GM21619 (cell line): Measurements from ENCODE around the gene COL19A1.
"Not testable (repeated sequence)": the region's sequence is repeated elsewhere in the genome, so short reads cannot be mapped to it uniquely, and the experiment has no call there.

Experiments
- ATAC-seq: cut with Tn5 transposase; IDR thresholded peaks from one replicate; pipeline ENCODE4 v1.9.1; 2021; ENCODE audit not compliant: unreplicated experiment

The COL19A1 gene

DNA sequence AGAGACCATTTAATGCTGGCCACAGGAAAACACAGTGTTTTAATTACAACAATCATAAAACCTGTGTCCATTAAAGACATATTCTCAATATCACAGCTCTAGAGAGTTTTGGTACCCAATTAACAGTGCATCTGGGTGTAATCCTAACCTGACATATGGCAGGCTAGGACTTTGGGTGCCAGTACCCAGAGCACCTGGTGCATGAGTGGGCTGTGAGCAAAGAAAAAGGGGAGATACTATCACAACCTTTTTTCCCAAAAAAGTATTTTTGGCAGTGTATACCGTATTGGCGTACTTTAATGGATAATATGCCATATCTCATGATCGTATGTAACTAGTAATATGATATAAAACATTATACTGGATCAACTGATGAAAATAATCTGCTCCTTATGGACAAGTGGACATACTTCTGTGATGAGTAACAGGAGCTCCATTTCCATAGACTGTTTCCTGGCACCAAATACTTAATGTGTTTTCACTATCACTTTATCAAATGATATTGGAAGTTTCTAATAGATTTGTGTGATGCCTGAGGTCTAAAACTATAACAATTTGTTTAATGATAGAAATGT lies 91.7 kb downstream of the COL19A1 start:
- ATAC-seq: no peak

DNA sequence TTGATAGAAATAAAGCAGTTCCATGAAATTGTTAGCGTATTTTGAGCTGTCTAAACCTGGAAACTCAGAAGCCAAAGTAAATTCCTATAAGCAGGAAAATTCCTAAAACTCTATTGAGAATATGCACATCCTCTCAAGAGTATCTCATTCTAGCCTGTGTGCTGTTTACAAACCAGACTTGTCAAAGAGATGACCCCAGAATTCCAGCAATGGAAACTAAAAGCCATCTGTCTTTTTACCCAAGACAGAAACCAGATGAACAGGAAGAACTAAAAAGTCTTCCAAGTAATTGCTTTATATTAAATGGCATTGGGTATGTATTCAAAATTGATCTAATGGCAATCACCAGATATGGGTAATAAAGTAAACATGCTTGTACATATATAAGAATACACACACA lies 92.6 kb downstream of the COL19A1 start:
- ATAC-seq: no peak

DNA sequence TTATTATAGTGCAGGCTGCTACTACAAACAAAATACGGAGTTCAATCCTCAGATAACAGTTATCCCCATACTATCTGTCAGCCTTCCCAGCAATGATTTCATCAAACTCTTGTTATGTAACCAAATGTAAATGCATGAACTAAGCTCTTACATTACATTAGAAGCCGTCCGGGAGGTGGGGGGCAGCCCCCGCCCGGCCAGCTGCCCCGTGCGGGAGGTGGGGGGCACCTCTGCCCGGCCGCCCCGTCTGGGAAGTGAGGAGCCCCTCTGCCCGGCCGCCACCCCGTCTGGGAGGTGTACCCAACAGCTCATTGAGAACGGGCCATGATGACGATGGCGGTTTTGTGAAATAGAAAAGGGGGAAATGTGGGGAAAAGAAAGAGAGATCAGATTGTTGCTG lies 99.6 kb downstream of the COL19A1 start:
- not testable (repeated sequence) for ATAC-seq

DNA sequence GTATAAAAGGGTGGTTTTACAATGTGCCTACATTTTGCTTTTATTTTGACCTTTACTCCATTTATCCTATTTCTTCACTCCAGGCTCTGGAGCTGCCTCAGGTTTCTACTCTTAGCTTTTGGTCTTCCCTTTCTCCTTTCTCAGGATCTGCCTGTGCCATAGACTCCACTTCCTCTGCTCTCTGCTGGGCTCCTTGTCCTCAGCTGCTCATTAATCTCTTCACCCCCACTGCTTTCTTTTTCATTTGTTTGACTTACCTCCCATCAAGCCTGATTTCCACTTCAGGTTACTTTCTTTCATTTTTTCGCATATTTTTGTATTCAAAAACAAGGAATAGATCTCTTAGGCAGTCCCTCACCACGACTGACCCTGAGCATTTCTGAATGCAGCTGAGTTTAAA lies 106.8 kb downstream of the COL19A1 start:
- no peak for ATAC-seq

DNA sequence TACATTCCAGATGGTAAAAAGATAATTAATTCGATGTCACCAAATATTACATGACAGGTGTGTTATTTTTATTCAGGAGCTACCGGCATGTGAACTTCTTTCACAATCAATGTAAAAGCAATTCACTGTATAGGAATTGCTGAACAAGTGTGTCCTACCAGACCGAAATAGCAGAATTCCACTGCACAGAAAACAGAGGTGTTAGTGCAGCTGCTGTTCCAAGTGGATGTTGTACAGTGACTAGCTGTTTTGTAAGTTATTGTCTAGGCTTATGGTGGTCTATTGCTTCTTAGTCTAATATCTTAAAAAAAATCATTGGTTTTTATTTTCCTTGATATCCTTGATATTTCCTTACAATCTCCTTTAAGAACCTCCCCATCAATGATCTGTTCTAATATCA lies 107.4 kb downstream of the COL19A1 start:
- no peak for ATAC-seq

DNA sequence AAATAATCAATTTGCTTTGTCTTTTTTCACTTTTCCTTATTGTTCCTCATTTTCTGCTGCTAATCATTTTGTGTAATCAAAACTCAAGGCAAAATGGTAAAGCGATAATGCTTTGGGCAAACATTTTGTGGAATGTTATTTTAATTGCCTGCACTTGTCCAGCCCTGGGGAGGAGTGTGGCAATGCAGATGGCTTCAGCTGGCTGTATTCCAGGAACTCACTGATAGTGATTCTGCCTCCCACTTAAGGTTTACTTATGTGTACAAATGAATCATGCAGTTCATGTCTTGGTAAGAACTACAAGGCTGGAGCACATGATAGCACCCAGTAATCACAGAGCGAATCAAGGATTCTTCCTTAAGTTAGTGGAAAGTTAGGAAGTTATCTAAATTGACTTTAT lies 107.8 kb downstream of the COL19A1 start:
- ATAC-seq: no peak

DNA sequence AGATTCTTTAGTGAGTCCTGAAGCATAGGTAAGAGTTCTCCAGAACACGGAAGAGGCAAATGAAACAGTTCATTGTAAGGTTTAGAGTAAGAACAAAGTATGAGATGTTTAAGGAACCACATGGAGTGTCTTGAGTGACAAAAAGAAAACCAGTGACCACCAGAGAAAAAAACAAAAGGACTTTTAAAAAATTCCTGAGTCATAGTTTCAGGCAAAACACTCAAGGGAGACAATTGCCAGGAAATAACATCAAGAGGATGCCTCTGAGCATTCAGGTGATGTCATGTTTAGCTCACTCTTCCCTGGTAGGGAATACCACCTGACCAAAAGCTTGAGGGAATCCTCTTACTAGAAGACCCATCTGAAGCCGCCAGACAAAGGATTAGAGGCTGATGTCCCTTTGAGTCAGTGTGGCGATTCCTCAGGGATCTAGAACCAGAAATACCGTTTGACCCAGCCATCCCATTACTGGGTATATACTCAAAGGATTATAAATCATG lies 110.3 kb downstream of the COL19A1 start:
- ATAC-seq: no peak

DNA sequence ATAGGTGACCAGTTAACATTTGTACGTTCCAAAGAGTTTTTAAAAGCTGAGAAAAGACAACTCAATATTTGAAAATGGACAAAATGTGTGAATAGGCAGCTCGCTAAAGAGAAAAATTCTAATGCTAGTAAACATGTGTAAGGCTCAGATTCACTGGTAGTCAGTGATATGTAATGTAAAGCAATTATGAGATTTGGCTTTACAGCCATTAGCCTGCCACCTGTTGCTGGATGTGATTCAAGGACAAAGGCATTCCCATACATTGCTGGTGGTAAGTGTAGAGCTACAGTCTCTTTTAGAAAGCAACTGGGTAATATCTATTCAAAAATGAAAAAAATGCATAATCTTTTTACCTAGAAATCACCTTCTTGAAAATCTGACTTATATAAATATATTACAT lies 114.3 kb downstream of the COL19A1 start:
- no peak for ATAC-seq

DNA sequence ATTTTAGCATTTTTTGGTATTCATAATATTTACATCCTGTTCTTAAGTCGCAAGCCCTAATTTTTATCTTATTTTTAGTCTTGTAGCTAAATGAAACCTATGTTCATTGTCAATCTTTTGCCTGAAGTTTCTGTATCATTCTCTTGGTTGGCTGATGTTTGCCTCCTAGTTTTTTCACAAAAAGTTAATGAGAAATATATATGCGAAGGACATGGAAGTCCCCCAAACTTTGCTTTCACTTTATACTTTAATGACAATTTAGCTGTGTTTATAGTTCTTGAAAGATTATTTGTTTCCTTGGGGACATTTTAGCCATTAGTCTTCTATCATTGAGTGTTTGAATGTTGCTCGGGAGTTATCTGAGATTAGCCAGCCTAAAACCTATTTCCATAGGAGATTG lies 118.2 kb downstream of the COL19A1 start:
- ATAC-seq: no peak

DNA sequence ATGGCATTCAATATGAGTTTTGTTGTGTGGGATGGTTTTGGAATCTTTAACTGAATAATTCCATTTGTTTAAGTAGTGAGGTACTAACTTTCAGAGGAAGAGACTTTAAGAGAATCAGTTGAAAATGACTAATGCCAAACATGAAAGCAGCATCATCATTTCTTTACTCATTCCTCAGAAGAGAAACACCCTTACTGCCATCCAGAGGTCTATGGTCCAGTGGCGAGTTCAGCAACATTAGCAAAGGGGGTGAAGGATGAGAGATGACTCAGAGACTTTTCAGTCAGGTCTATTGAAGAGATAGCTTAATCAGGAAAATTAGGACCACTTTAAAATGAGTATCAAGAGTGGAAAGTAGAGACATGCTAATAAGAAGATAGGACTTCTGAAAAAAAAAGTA lies 118.8 kb downstream of the COL19A1 start:
- peak; percentile 77 for ATAC-seq

DNA sequence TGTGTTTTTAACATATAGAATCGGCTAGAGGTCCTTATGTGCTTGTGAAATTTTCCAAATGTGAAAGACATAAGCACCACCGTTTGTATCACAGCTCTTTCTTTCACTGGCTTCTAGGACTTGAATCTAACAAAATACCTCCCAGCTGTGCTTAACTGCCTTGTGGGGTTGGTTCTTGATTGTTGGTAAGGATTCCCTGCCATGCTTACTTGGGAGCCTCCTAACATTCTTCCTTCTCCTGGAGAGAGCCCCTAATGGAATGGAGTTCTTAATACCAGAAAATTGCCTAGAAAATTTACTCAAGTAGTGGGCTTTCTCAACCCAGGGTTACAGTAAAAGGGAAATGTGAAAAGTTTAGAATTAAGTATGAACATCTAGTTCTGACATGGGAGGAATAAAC lies 121.2 kb downstream of the COL19A1 start:
- no peak for ATAC-seq

DNA sequence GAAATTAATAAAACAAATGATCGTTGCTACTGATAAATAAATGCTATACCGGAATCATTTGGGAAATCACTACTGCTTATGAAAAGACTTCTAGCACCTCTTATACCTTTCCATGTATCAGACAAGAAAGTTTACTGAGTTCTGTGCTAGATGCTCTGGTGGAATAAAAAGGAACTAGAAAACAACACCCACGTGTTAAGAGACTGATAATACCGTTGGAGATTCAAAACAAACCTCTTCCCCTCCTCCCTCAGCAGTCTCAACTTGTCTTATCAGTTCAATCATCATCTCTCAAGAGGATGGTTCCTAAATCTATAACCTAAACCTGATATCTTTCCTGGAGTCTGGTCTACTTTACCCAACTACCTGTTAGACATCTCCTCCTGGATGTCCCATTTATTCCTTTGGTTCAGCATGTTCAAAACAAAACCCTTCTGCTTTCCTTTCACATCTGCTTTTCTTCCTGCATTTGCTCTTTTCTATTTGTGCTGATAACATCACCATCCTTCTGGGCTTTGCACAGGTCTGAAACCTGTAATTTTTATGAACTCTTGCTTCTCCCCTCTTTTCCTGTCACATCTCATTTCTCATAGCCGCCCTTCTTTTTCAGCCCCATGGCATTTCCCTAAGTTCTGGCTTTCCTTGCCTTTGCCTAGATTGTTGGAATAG lies 122.2 kb downstream of the COL19A1 start:
- no peak for ATAC-seq

DNA sequence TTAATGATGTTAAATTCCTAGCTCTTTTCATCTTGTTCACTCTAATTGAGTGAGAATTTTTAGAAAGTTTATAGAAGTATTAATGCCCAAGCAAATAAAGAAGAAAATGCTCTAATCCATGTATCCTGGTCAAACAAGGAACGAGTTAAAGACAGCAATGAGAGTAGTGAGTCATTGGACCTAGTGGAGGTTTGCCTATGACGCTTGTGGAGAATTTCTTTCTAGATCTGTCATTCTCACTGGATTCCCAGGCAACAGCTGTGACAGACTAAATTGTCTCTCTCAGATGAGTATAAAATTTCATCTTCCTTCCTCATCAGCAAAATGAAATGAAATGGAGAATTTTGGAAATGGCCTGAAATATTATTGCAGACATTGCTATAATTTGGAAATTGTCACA lies 127.9 kb downstream of the COL19A1 start:
- no peak for ATAC-seq

DNA sequence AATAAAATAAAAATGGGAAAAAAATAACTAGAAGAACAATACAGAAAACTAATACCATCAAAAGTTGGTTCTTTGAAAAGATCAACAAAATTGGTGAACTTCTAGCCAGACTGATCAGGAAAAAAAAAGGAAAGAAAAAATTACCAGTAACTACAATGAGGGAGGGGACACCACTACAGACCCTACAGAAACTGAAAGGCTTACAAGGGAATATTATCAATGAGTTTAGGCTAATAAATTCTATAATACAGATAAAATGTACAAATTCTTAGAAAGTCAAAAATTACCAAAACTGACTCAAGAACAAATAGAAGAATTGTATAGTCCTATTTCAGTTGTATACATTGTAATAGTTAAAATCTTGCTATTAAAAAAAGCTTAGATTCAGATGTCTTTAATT lies 141.8 kb downstream of the COL19A1 start:
- no peak for ATAC-seq

DNA sequence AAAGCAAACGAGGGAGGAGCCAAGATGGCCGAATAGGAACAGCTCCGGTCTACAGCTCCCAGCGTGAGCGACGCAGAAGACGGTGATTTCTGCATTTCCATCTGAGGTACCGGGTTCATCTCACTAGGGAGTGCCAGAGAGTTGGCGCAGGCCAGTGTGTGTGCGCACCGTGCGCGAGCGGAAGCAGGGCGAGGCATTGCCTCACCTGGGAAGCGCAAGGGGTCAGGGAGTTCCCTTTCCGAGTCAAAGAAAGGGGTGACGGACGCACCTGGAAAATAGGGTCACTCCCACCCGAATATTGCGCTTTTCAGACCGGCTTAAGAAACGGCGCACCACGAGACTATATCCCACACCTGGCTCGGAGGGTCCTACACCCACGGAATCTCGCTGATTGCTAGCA lies 144.0 kb downstream of the COL19A1 start:
- ATAC-seq: not testable (repeated sequence)

DNA sequence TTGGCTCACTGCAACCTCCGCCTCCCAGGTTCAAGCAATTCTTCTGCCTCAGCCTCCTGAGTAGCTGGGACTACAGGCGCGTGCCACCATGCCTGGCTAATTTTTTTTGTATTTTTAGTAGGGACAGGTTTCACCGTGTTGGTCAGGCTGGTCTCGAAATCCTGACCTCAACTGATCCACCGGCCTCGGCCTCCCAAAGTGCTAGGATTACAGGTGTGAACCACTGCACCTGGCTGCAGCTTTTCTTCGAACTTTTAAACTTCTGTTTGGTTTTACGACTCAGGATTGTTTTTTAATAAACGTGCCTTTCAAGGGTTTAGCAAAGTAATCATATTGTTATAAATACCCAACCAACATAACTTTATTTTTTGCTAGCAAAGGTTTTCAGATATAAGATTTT lies 156.8 kb downstream of the COL19A1 start:
- not testable (repeated sequence) for ATAC-seq

DNA sequence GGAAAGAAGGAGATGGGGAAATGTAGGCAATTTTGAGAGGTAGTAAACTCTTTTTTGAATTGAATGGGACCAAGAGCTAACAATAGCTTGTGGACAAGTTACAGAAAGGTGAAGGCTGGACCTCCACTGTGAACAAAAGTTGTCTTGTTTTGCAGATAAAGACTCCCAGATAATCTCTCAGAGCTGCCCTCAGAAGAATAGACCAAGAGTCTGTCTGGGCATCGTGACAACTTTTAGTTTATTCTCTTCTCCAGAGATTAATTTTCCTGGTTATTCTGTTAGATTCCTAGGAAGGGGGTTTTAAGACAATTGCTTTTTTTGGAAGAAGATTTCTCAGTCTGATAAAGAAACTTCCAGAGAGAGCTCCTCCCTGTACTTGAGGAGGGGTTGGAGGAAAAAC lies 161.9 kb downstream of the COL19A1 start:
- ATAC-seq: no peak

DNA sequence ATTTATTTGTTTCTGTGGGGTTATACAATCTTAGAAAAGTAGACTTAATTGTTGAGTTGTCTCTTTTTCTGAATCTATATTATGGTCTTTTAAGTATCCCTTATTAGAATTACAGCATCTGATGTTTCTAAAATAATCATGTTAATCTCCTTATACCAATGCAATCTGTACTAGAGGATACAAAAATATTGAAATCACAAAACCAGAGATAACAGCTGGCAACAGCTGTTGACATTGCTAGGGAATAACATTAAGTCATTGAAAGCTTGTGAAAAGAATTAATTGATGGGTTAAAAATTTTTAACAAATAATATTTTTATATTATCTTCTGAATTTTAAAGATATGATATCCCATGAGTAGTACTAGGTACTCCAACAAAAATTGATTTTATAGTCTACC lies 162.6 kb downstream of the COL19A1 start:
- ATAC-seq: no peak

DNA sequence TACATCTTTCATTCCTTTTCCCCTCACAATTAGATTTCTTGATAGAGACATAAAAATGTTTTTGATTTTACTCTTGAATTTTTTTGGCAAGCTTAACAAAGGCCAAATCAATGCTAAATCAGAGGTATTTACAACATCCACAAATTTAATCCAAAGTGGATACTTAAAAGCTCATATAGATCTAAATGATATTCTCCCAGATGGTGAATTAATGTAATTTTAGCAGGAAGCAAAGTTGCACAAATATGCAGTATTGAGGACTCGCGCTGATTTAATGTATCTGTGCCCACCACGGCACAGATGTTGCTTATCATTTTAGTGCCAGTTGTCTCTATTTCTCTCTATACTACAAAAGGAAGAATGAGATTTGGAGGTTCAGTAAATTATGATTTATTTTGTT lies 167.4 kb downstream of the COL19A1 start:
- no peak for ATAC-seq

DNA sequence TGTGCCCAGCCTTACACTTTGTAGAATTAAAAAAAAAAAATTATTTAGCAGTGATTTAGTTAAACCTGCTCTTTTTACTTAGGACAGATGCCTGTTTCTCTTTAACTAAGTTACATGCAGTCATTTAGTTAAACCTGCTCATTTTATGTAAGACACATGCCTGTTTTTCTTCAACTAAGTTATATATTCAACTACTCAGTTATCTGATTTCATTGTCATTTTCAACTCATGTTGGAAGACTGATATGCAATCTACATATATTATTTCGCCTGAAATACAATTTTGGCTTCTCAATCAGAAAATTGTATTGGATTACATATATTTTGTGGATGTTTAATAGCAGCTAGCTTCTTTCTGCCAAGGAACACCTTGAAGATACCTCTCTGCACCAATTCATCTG lies 171.1 kb downstream of the COL19A1 start:
- ATAC-seq: no peak

DNA sequence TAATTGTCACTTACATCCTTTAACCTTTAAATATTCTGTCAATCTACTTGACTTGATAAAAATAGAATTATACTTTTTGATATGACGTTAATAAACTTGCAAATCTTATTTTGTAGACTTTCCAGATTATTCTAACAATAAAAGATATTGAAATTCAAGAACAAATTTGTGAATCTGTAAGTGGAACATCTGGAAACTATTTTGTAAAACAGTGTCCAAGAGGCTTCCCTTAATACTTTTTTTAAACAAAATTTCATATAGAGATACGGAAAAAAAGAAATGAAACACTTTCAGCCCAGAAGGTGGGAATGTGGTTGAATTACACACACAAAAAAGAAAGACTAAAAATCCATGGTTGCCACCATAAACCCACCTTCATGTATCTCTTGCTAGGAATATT lies 174.4 kb downstream of the COL19A1 start:
- ATAC-seq: no peak

DNA sequence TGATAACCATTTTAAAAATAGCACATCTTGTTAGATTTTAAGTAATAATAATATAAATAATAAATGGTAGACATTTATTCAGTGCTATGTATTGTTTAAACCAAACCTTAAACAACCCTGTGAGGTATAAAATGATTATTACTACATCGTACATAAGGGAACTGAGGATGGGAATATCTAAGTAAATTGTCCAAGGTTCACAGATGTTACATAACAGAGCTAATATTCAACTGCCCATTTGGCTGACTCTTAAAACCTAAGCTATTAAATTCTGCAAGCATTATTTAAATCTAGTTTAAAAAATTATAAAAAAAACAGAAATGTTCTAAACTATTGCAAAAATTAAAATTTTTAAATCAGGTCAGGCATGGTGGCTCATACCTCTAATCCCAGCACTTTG lies 175.1 kb downstream of the COL19A1 start:
- no peak for ATAC-seq

DNA sequence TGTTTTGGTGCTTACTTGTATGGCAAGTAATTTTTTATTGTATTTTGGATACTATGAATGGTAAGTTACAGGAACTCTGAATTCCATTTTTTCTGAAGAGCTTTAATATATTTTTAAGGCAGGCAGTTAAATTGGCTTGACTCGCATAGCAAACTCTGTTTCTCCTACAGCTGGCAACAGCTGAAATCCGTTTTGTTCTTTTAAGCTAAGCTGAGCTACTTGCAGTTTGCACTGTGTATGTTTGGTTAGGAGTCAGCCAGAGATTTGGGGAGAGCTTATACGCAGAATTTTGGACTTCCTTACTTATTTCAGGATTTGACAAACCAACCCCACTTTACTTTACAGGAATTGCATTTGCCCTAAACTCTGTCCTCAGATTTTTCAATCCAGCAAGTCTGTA lies 179.1 kb downstream of the COL19A1 start:
- no peak for ATAC-seq
